Glomerular visceral epithelial cell (primary cell): ENCODE data around the gene LAMB4.

ENCODE experiments used
- DNase-seq: peaks from one replicate; pipeline ENCODE4 v3.0.0-alpha.2; 2016; ENCODE audit errors: extremely low spot score

LAMB4 gene

GRCh38 chr7:108130261-108130660 lies at the start of gene LAMB4:
LAMB4 (minus strand) TSS chr7:108130361; CDS start chr7:108123164, 7,197 bp downstream.
- no peak for DNase-seq

- no peak for DNase-seq
These were observed 48.2 kb upstream of the LAMB4 start for GRCh38 chr7:108178398-108178797.

- no peak for DNase-seq
These were observed 41.0 kb upstream of the LAMB4 start for GRCh38 chr7:108171164-108171563.

GRCh38 chr7:108170251-108170650 lies 40.1 kb upstream of the LAMB4 start:
- DNase-seq: no peak

GRCh38 chr7:108167460-108167859 lies 37.3 kb upstream of the LAMB4 start:
- DNase-seq: no peak

GRCh38 chr7:108166687-108167086 lies 36.5 kb upstream of the LAMB4 start:
- no peak for DNase-seq

- no peak for DNase-seq
These were observed 35.6 kb upstream of the LAMB4 start for GRCh38 chr7:108165723-108166122.

GRCh38 chr7:108164946-108165345 lies 34.8 kb upstream of the LAMB4 start:
- DNase-seq: no peak

- DNase-seq: no peak
These were observed 34.2 kb upstream of the LAMB4 start for GRCh38 chr7:108164342-108164741.

GRCh38 chr7:108158776-108159175 lies 28.6 kb upstream of the LAMB4 start:
- DNase-seq: no peak

- DNase-seq: no peak
These were observed 27.6 kb upstream of the LAMB4 start for GRCh38 chr7:108157606-108158335.

GRCh38 chr7:108156897-108157605 lies 26.9 kb upstream of the LAMB4 start:
- DNase-seq: no peak

- DNase-seq: no peak
These were observed 22.0 kb upstream of the LAMB4 start for GRCh38 chr7:108152198-108152597.

- DNase-seq: no peak
These were observed 19.7 kb upstream of the LAMB4 start for GRCh38 chr7:108149908-108150307.

- DNase-seq: no peak
These were observed 19.0 kb upstream of the LAMB4 start for GRCh38 chr7:108149119-108149518.

- DNase-seq: no peak
These were observed 16.9 kb upstream of the LAMB4 start for GRCh38 chr7:108147031-108147563.

- DNase-seq: peak; percentile 71
These were observed 16.1 kb upstream of the LAMB4 start for GRCh38 chr7:108146070-108146842.

- no peak for DNase-seq
These were observed 15.2 kb upstream of the LAMB4 start for GRCh38 chr7:108145401-108145800.

GRCh38 chr7:108144931-108145330 lies 14.8 kb upstream of the LAMB4 start:
- DNase-seq: no peak

- no peak for DNase-seq
These were observed 13.7 kb upstream of the LAMB4 start for GRCh38 chr7:108143658-108144420.

- no peak for DNase-seq
These were observed 12.6 kb upstream of the LAMB4 start for GRCh38 chr7:108142675-108143259.
